ENCODE data around the gene SCO2.

SCO2 gene

GRCh38 chr22:50474710-50475651, 50.4 kb downstream of the SCO2 start, which contains the start of gene SBF1:
TSS of gene SBF1 (minus strand) at chr22:50475035. CDS start at chr22:50474840, 195 bp downstream.
- peak; percentile 80 to 81 for DNase-seq

GRCh38 chr22:50473855-50474671, 51.3 kb downstream of the SCO2 start:
- peak in 1 of 2 experiments; percentile 21 for DNase-seq
